ENCODE measurements around the gene KCNJ10.

Gene KCNJ10

DNA sequence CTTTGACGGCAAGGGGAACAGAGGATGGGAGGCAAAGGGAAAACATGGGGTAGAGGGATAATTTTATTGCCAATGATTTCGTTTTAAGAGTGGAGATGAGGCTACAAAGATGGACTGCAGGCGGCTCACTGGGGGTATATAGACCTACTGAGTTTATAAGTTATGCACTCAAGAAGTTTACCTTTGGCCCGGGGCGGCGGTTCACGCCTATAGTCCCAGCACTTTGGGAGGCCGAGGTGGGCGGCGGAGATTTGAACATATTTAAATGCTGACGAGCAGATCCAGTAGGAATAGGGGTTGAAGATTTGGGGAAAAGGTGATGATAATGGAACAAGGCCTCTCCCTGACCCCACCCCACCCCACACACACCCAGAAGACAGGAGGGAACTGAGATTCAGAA is 107.8 kb downstream of the KCNJ10 start:
- peaks cover 28% of the 10 kb centered on the region for H3K27me3 ChIP-seq (ENCODE audit: control insufficient read depth, low read length)
- no peaks in the 10 kb centered on the region for H4K20me1 ChIP-seq (ENCODE audit: control insufficient read depth, insufficient read depth, low read depth, low read length)
- no peaks in the 10 kb centered on the region for H3K4me1 ChIP-seq (ENCODE audit: control insufficient read depth, low read length)
- H3K79me2 ChIP-seq (ENCODE audit: control insufficient read depth, low read length), result no peaks in the 10 kb centered on the region
- no peak overlapping the region for H3K27ac ChIP-seq (ENCODE audit: low read depth, low read length)
- no peaks in the 10 kb centered on the region for H3F3A ChIP-seq (ENCODE audit: control insufficient read depth, insufficient read depth)
- TF ChIP-seq, protein P1, sequence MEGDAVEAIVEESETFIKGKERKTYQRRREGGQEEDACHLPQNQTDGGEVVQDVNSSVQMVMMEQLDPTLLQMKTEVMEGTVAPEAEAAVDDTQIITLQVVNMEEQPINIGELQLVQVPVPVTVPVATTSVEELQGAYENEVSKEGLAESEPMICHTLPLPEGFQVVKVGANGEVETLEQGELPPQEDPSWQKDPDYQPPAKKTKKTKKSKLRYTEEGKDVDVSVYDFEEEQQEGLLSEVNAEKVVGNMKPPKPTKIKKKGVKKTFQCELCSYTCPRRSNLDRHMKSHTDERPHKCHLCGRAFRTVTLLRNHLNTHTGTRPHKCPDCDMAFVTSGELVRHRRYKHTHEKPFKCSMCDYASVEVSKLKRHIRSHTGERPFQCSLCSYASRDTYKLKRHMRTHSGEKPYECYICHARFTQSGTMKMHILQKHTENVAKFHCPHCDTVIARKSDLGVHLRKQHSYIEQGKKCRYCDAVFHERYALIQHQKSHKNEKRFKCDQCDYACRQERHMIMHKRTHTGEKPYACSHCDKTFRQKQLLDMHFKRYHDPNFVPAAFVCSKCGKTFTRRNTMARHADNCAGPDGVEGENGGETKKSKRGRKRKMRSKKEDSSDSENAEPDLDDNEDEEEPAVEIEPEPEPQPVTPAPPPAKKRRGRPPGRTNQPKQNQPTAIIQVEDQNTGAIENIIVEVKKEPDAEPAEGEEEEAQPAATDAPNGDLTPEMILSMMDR (IDR thresholded peaks at IDR 0.05; ENCODE audit: low read depth, low read length, poor library complexity, severe bottlenecking), result no peak
- TF ChIP-seq EZH2phosphoT487 (IDR thresholded peaks at IDR 0.05; ENCODE audit: borderline replicate concordance, low read length), result no peak
- no peak overlapping the region for H3K4me3 ChIP-seq (ENCODE audit: low read length)
- no peak overlapping the region for H3K4me2 ChIP-seq (ENCODE audit: low read length)
- no peaks in the 10 kb centered on the region for H3K9me2 ChIP-seq (replicated peaks; ENCODE audit: control insufficient read depth, low read length)
- H3K36me3 ChIP-seq (ENCODE audit: control insufficient read depth, low read length), result no peaks in the 10 kb centered on the region
- no peaks in the 10 kb centered on the region for H3K9me3 ChIP-seq (ENCODE audit: control insufficient read depth, insufficient read depth, low read length)

DNA sequence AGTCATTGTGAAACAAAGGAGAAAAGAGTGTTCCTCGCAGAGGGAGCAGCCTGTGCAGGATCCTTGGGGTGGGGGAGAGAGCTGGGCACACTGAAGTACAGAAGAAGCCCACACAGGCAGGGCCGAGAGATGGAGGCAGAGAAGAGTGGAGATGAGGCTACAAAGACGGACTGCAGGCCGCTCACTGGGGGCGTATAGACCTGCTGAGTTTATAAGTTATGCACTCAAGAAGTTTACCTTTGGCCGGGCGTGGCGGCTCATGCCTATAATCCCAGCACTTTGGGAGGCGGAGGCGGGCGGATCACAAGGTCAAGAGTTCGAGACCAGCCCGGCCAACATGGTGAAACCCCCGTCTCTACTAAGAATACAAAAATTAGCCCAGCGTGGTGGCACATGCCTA is 108.3 kb downstream of the KCNJ10 start:
- H3F3A ChIP-seq (ENCODE audit: control insufficient read depth, insufficient read depth), result no peaks in the 10 kb centered on the region
- no peak overlapping the region for H3K4me2 ChIP-seq (ENCODE audit: low read length)
- H3K4me3 ChIP-seq (ENCODE audit: low read length), result no peak overlapping the region
- no peaks in the 10 kb centered on the region for H3K9me2 ChIP-seq (replicated peaks; ENCODE audit: control insufficient read depth, low read length)
- H4K20me1 ChIP-seq (ENCODE audit: control insufficient read depth, insufficient read depth, low read depth, low read length), result no peaks in the 10 kb centered on the region
- H3K27ac ChIP-seq (ENCODE audit: low read depth, low read length), result no peak overlapping the region
- H3K9me3 ChIP-seq (ENCODE audit: control insufficient read depth, insufficient read depth, low read length), result no peaks in the 10 kb centered on the region
- no peaks in the 10 kb centered on the region for H3K4me1 ChIP-seq (ENCODE audit: control insufficient read depth, low read length)
- H3K79me2 ChIP-seq (ENCODE audit: control insufficient read depth, low read length), result no peaks in the 10 kb centered on the region
- H3K27me3 ChIP-seq (ENCODE audit: control insufficient read depth, low read length), result peaks cover 28% of the 10 kb centered on the region
- no peak for TF ChIP-seq EZH2phosphoT487 (IDR thresholded peaks at IDR 0.05; ENCODE audit: borderline replicate concordance, low read length)
- TF ChIP-seq, protein P1 (IDR thresholded peaks at IDR 0.05; ENCODE audit: low read depth, low read length, poor library complexity, severe bottlenecking), result no peak
- no peaks in the 10 kb centered on the region for H3K36me3 ChIP-seq (ENCODE audit: control insufficient read depth, low read length)

- Histone ChIP-seq H3K4me1 (ENCODE audit: control insufficient read depth, low read length) (no peaks in the 10 kb centered on the region), H3K79me2 (ENCODE audit: control insufficient read depth, low read length) (no peaks in the 10 kb centered on the region), H3K9me3 (ENCODE audit: control insufficient read depth, insufficient read depth, low read length) (no peaks in the 10 kb centered on the region), H3F3A (ENCODE audit: control insufficient read depth, insufficient read depth) (no peaks in the 10 kb centered on the region), H3K36me3 (ENCODE audit: control insufficient read depth, low read length) (no peaks in the 10 kb centered on the region), H3K4me3 (ENCODE audit: low read length) (no peak overlapping the region), H4K20me1 (ENCODE audit: control insufficient read depth, insufficient read depth, low read depth, low read length) (no peaks in the 10 kb centered on the region), H3K27me3 (ENCODE audit: control insufficient read depth, low read length) (peaks cover 23% of the 10 kb centered on the region), H3K4me2 (ENCODE audit: low read length) (no peak overlapping the region), H3K9me2 (replicated peaks; ENCODE audit: control insufficient read depth, low read length) (no peaks in the 10 kb centered on the region), H3K27ac (ENCODE audit: low read depth, low read length) (no peak overlapping the region)
- TF ChIP-seq EZH2phosphoT487 (IDR thresholded peaks at IDR 0.05; ENCODE audit: borderline replicate concordance, low read length), result no peak
- TF ChIP-seq, protein P1 (IDR thresholded peaks at IDR 0.05; ENCODE audit: low read depth, low read length, poor library complexity, severe bottlenecking), result no peak
Measured at GRCh38 chr1:159960721-159961381, 109.1 kb downstream of the KCNJ10 start.
